Transverse colon (tissue), 4 donors: ENCODE results near the gene DHCR24. TPM values are rescaled to one million over a fixed set of nuclear protein-coding genes. Genes with fewer than 3 reads are reported as not detected.
A peak's percentile ranks its signal among the peaks of the same experiment; 100 is the strongest.

ENCODE experiments used
- DNase-seq: peaks from one replicate; pipeline ENCODE4 v3.0.0-alpha.2; 2019
- H3K27ac ChIP-seq, 4 donors: fragments of 200-600 bp; sonication (generic); 2 replicates each; pipeline ENCODE4 v1.5.1; 2016 to 2018; ENCODE audit warnings: inconsistent platforms in 4 of 4
- H3K27me3 ChIP-seq: fragments of 200-600 bp; sonication (generic); 2 replicates; pipeline ENCODE4 v1.5.1; 2017; ENCODE audit warnings: inconsistent platforms
- H3K36me3 ChIP-seq, 4 donors: fragments of 200-600 bp; sonication (generic); 2 replicates each; pipeline ENCODE4 v1.5.1; 2017 to 2019; ENCODE audit warnings: inconsistent platforms in 4 of 4
- H3K4me1 ChIP-seq, 4 donors: fragments of 200-600 bp; sonication (generic); 2 replicates each; pipeline ENCODE4 v1.5.1; 2017 to 2020; ENCODE audit warnings: inconsistent platforms in 4 of 4
- H3K4me3 ChIP-seq, 4 donors: fragments of 200-600 bp; sonication (generic); 1 replicate in 1 of 4; 2 replicates in 3 of 4; pipeline versions ENCODE4 v1.5.1 to v1.6.1; 2017 to 2019; ENCODE audit warnings: inconsistent platforms in 4 of 4
- H3K9me3 ChIP-seq, 2 donors: fragments of 200-600 bp; sonication (generic); 2 replicates each; pipeline ENCODE4 v1.5.1; 2017 to 2019; ENCODE audit warnings: inconsistent platforms in 2 of 2
- EP300 ChIP-seq: sonication (generic); formaldehyde crosslinking; IDR thresholded peaks from one replicate; pipeline ENCODE4 v1.6.1; 2017; ENCODE audit warnings: antibody characterized with exemption, low read depth
- POLR2A ChIP-seq: fragments of 450-650 bp; IDR thresholded peaks from one replicate; pipeline ENCODE4 v1.6.1; 2016; ENCODE audit warnings: antibody characterized with exemption, mild to moderate bottlenecking, moderate library complexity
- POLR2AphosphoS5 ChIP-seq, 3 donors: sonication (generic); formaldehyde crosslinking; IDR thresholded peaks; one replicate each; pipeline ENCODE4 v1.6.1; 2016; ENCODE audit warnings: antibody characterized with exemption in 3 of 3
- WGBS, 2 donors: methylation state at CpG; one replicate each; pipeline ENCODE4 v1.1.5; 2018; ENCODE audit warnings: low coverage in 1 of 2; 5-methylcytosine and 5-hydroxymethylcytosine counted together
- in situ Hi-C, 4 donors: fragments of 200-750 bp; cut with MboI; loops; one replicate each; pipeline versions ENCODE4 v1.15.0 to v1.15.1; 2017; ENCODE audit warnings: low sequenced_read_pairs in 3 of 4, low pct_ligation_motif_present in 1 of 4, low pct_unique_long_range_greater_than_20kb in 1 of 4
- intact Hi-C: fragments of 100-400 bp; cut with DNase I; formaldehyde crosslinking; loops from one replicate; pipeline ENCODE4 v1.15.1; 2023; ENCODE audit warnings: low total_unique reads
- total RNA-seq, 4 donors: library from RNA; depleted of rRNA; stranded (reverse); fragments of >200 nt; gene quantifications; one replicate each; pipeline ENCODE4 v1.1.0, GENCODE V29; 2016
- TF ChIP-seq, protein P1 (sequence below), 5 experiments: fragments of 200-600 bp in 3 of 5; fragments of 450-650 bp in 2 of 5; sonication (generic) in 3 of 5; IDR thresholded peaks; 1 replicate in 2 of 5; 2 replicates in 3 of 5; pipeline ENCODE4 v1.5.1; 2016 to 2017; ENCODE audit warnings: antibody characterized with exemption in 5 of 5, inconsistent platforms in 3 of 5, mild to moderate bottlenecking in 2 of 5, moderate library complexity in 1 of 5

Gene DHCR24
- total RNA-seq, 4 donors from 2014 or later: 71.5 to 222 (median 137) TPM

DNA sequence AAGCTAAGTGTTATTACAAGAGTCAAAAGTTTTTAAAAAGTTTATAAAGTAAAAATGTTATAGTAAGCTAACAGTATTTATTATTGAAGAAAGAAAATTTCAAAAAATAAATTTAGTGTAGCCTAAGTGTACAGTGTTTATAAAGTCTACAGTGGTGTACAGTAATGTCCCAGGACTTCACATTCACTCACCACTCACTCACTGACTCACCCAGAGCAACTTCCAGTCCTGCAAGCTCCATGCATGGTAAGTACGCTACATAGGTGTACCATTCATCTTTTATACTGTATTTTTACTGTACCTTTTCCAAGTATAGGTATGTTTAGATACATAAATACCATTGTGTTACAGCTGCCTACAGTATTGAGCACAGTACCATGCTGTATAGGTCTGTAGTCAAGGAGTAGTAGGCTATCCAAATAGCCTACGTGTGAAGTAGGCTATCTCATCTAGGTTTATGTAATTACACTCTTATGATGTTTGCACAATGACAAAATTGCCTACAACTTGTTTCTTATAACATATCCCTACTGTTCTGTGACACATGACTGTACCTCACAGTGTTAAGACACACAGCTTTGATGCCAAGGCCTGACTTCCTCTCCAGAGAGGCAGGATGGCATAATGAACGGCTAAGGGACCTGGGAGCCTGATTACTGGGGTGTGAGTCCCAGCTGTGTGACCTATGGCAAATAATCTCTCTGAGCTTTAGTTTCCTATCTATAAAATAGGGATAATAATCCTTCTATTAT is 12.7 kb downstream of the DHCR24 start:
- H3K4me1 ChIP-seq: peaks cover 0 to 5% (median 0%) of the 10 kb centered on the region in 4 donors
- DNase-seq: peak; percentile 25
- WGBS, 2 donors: 53% methylated on average over 2 to 3 of the region's 3 CpGs
- peak overlapping the region in 2 of 4 donors; percentile 14 to 50 for H3K27ac ChIP-seq
- H3K36me3 ChIP-seq: no peaks in the 10 kb centered on the region
- in situ Hi-C loops: no loop called here
- H3K27me3 ChIP-seq: no peaks in the 10 kb centered on the region
- TF ChIP-seq POLR2AphosphoS5 (IDR thresholded peaks at IDR 0.05): peak in 1 of 3 donors; percentile 22
- TF ChIP-seq POLR2A: no peak
- no peak for TF ChIP-seq EP300
- no peaks in the 10 kb centered on the region for H3K9me3 ChIP-seq
- intact Hi-C loops: no loop called here
- H3K4me3 ChIP-seq: no peak overlapping the region

- no peak overlapping the region for H3K4me3 ChIP-seq
- intact Hi-C loops (no loop called here), in situ Hi-C loops (no loop called here)
- no peaks in the 10 kb centered on the region for H3K9me3 ChIP-seq
- H3K36me3 ChIP-seq: no peaks in the 10 kb centered on the region
- 90 to 93% methylated on average over 3 to 5 of the region's 5 CpGs for WGBS, 2 donors
- no peaks in the 10 kb centered on the region for H3K27me3 ChIP-seq
- H3K4me1 ChIP-seq: peaks cover 0 to 5% (median 0%) of the 10 kb centered on the region in 4 donors
- H3K27ac ChIP-seq: no peak overlapping the region
- TF ChIP-seq, protein P1, sequence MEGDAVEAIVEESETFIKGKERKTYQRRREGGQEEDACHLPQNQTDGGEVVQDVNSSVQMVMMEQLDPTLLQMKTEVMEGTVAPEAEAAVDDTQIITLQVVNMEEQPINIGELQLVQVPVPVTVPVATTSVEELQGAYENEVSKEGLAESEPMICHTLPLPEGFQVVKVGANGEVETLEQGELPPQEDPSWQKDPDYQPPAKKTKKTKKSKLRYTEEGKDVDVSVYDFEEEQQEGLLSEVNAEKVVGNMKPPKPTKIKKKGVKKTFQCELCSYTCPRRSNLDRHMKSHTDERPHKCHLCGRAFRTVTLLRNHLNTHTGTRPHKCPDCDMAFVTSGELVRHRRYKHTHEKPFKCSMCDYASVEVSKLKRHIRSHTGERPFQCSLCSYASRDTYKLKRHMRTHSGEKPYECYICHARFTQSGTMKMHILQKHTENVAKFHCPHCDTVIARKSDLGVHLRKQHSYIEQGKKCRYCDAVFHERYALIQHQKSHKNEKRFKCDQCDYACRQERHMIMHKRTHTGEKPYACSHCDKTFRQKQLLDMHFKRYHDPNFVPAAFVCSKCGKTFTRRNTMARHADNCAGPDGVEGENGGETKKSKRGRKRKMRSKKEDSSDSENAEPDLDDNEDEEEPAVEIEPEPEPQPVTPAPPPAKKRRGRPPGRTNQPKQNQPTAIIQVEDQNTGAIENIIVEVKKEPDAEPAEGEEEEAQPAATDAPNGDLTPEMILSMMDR (IDR thresholded peaks at IDR 0.05): no peak
- TF ChIP-seq POLR2A (no peak), EP300 (no peak), POLR2AphosphoS5 (IDR thresholded peaks at IDR 0.05) (no peak)
- no peak for DNase-seq
These were observed 15.0 kb downstream of the DHCR24 start for GRCh38 chr1:54872036-54872331.

DNA sequence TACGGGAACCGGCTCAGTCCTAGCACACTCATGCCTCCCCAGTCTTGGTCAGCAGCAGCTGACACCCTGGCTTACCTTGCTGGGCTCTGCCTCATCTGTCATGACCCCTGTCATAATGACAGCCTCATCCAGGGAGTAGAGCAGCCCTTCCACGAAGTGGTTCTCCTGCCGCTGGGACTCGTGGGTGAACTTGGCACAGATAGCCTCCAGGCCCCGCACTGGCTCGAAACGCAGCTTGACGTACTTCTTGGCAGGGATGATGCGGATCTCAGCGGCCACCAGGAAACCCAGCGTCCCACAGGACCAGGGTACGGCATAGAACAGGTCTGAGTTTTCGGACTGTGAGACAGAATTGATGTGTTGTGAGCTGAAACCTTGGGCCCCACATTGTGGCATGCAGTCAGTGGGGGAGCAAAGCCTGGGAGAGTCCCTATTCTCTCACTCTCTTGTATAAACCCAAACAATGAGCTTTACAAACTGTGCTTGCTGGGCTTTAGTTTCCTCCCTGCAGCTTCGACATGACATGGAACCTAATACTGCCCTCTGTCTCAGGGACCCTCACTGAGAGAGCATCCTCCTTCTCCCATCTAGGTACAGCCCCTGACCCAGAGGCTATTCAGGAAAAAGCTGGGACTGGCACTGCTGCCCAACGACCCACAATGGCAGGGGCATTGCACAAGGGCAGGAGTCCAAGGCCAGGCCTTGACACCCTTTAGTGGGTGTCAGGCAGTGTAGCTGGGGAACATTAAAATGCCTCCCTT is 15.5 kb downstream of the DHCR24 start:
- WGBS, 2 donors: 87 to 94% methylated on average over 8 to 16 of the region's 16 CpGs
- in situ Hi-C loops: no loop called here
- Histone ChIP-seq H3K27me3 (no peaks in the 10 kb centered on the region), H3K4me1 (peaks cover 0 to 5% (median 0%) of the 10 kb centered on the region in 4 donors), H3K27ac (no peak overlapping the region), H3K36me3 (no peaks in the 10 kb centered on the region), H3K4me3 (no peak overlapping the region), H3K9me3 (no peaks in the 10 kb centered on the region)
- no peak for DNase-seq
- TF ChIP-seq POLR2A: no peak
- TF ChIP-seq, protein P1 (IDR thresholded peaks at IDR 0.05): no peak
- TF ChIP-seq EP300: no peak
- no peak for TF ChIP-seq POLR2AphosphoS5 (IDR thresholded peaks at IDR 0.05)
- intact Hi-C loops: no loop called here

- H3K9me3 ChIP-seq: no peaks in the 10 kb centered on the region
- 85 to 96% methylated on average over 2 of the region's 2 CpGs for WGBS, 2 donors
- in situ Hi-C loops (no loop called here), intact Hi-C loops (no loop called here)
- H3K4me3 ChIP-seq: no peak overlapping the region
- TF ChIP-seq EP300: no peak
- no peak for TF ChIP-seq POLR2A
- no peak for TF ChIP-seq POLR2AphosphoS5 (IDR thresholded peaks at IDR 0.05)
- TF ChIP-seq, protein P1 (IDR thresholded peaks at IDR 0.05): no peak
- no peak overlapping the region for H3K27ac ChIP-seq
- H3K4me1 ChIP-seq: peaks cover 0 to 5% (median 0%) of the 10 kb centered on the region in 4 donors
- H3K27me3 ChIP-seq: no peaks in the 10 kb centered on the region
- no peaks in the 10 kb centered on the region for H3K36me3 ChIP-seq
- no peak for DNase-seq
These were observed 16.1 kb downstream of the DHCR24 start for GRCh38 chr1:54870869-54871268.
